Measurements from ENCODE around the gene ZCCHC7. TPM values are rescaled to one million over a fixed set of nuclear protein-coding genes. Genes with fewer than 3 reads are reported as not detected.

ZCCHC7 gene
- total RNA-seq, 3 donors from 2014 or later: 19.8 to 29.1 (median 26.9) TPM

- TF ChIP-seq, protein P1, sequence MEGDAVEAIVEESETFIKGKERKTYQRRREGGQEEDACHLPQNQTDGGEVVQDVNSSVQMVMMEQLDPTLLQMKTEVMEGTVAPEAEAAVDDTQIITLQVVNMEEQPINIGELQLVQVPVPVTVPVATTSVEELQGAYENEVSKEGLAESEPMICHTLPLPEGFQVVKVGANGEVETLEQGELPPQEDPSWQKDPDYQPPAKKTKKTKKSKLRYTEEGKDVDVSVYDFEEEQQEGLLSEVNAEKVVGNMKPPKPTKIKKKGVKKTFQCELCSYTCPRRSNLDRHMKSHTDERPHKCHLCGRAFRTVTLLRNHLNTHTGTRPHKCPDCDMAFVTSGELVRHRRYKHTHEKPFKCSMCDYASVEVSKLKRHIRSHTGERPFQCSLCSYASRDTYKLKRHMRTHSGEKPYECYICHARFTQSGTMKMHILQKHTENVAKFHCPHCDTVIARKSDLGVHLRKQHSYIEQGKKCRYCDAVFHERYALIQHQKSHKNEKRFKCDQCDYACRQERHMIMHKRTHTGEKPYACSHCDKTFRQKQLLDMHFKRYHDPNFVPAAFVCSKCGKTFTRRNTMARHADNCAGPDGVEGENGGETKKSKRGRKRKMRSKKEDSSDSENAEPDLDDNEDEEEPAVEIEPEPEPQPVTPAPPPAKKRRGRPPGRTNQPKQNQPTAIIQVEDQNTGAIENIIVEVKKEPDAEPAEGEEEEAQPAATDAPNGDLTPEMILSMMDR (IDR thresholded peaks at IDR 0.05): no peak
- TF ChIP-seq POLR2AphosphoS5 (IDR thresholded peaks at IDR 0.05) (no peak), POLR2A (IDR thresholded peaks at IDR 0.05) (no peak)
- Histone ChIP-seq H3K9me3 (no peaks in the 10 kb centered on the region), H3K27me3 (no peaks in the 10 kb centered on the region), H3K4me1 (peaks cover 0 to 2% of the 10 kb centered on the region in 2 donors), H3K4me3 (no peak overlapping the region), H3K27ac (no peak overlapping the region), H3K36me3 (no peaks in the 10 kb centered on the region)
- intact Hi-C loops (cut with DNase I; ENCODE audit: low total_unique reads): no loop called here
- no peak for DNase-seq (ENCODE audit: low spot score in 2 of 2)
Measured at GRCh38 chr9:37292896-37293295, 172.5 kb downstream of the ZCCHC7 start.

GRCh38 chr9:37293664-37294524 is 173.5 kb downstream of the ZCCHC7 start:
- Histone ChIP-seq H3K4me3 (no peak overlapping the region), H3K36me3 (no peaks in the 10 kb centered on the region), H3K4me1 (peaks cover 0 to 2% of the 10 kb centered on the region in 2 donors), H3K27ac (no peak overlapping the region), H3K9me3 (no peaks in the 10 kb centered on the region), H3K27me3 (no peaks in the 10 kb centered on the region)
- TF ChIP-seq, protein P1 (IDR thresholded peaks at IDR 0.05): no peak
- no peak for TF ChIP-seq POLR2AphosphoS5 (IDR thresholded peaks at IDR 0.05)
- no peak for TF ChIP-seq POLR2A (IDR thresholded peaks at IDR 0.05)
- no peak for DNase-seq (ENCODE audit: low spot score in 2 of 2)
- intact Hi-C loops (cut with DNase I; ENCODE audit: low total_unique reads): no loop called here

DNA sequence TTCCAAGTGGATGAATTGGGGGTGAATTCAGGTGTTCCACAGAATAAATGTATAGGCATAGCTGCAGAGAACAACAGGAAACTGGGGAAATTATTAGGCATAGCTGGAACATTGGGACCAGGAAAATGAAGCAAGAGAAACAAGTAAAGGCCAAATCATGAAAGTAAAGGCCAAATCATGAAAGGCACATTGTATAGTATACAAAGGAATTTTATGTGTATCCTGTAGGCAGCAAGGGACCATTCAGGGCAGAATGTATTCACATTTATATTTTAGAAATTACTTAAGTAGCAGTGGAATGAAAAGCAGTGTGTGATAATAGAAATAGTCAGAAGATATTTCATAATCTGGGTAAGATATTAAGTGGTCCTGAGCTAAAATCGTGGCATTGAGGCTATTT is 174.8 kb downstream of the ZCCHC7 start:
- intact Hi-C loops (cut with DNase I; ENCODE audit: low total_unique reads): no loop called here
- H3K27me3 ChIP-seq: no peaks in the 10 kb centered on the region
- DNase-seq (ENCODE audit: low spot score in 2 of 2): no peak
- H3K4me3 ChIP-seq: no peak overlapping the region
- H3K9me3 ChIP-seq: no peaks in the 10 kb centered on the region
- H3K36me3 ChIP-seq: no peaks in the 10 kb centered on the region
- peaks cover 0 to 2% of the 10 kb centered on the region in 2 donors for H3K4me1 ChIP-seq
- H3K27ac ChIP-seq: no peak overlapping the region
- TF ChIP-seq POLR2AphosphoS5 (IDR thresholded peaks at IDR 0.05) (no peak), POLR2A (IDR thresholded peaks at IDR 0.05) (no peak)
- TF ChIP-seq, protein P1 (IDR thresholded peaks at IDR 0.05): no peak

DNA sequence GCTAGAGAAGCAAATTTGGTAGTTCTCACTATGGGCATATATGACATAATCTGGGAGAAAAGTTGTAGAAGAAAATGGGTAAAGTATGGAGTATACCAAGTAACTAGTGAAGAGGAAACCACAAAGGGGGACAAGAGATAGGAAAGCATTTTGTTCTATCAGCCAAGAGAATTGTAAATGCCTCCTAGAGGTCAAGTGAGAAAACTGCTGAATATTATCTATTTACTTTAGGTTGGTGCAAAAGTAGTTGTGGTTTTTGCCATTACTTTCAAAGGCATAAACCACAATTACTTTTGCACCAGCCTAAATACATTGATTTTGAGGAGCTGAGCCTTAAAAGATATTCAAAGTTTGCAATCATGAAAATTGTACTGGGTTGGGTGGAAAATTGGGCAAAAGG is 175.4 kb downstream of the ZCCHC7 start:
- Histone ChIP-seq H3K4me1 (peaks cover 0 to 2% of the 10 kb centered on the region in 2 donors), H3K9me3 (no peaks in the 10 kb centered on the region), H3K36me3 (no peaks in the 10 kb centered on the region), H3K27me3 (no peaks in the 10 kb centered on the region), H3K27ac (no peak overlapping the region), H3K4me3 (no peak overlapping the region)
- DNase-seq (ENCODE audit: low spot score in 2 of 2): no peak
- intact Hi-C loops (cut with DNase I; ENCODE audit: low total_unique reads): no loop called here
- TF ChIP-seq POLR2A (IDR thresholded peaks at IDR 0.05) (no peak), POLR2AphosphoS5 (IDR thresholded peaks at IDR 0.05) (no peak)
- TF ChIP-seq, protein P1 (IDR thresholded peaks at IDR 0.05): no peak

- H3K4me3 ChIP-seq: no peak overlapping the region
- H3K27ac ChIP-seq: no peak overlapping the region
- peaks cover 0 to 2% of the 10 kb centered on the region in 2 donors for H3K4me1 ChIP-seq
- TF ChIP-seq POLR2AphosphoS5 (IDR thresholded peaks at IDR 0.05) (no peak), POLR2A (IDR thresholded peaks at IDR 0.05) (no peak)
- TF ChIP-seq, protein P1 (IDR thresholded peaks at IDR 0.05): no peak
- no peaks in the 10 kb centered on the region for H3K27me3 ChIP-seq
- no peak for DNase-seq (ENCODE audit: low spot score in 2 of 2)
- intact Hi-C loops (cut with DNase I; ENCODE audit: low total_unique reads): no loop called here
- H3K36me3 ChIP-seq: no peaks in the 10 kb centered on the region
- H3K9me3 ChIP-seq: no peaks in the 10 kb centered on the region
Measured at GRCh38 chr9:37297592-37297991, 177.2 kb downstream of the ZCCHC7 start.
